Body of pancreas (tissue), 4 donors: ENCODE measurements around the gene PTPRM. TPM values are rescaled to one million over a fixed set of nuclear protein-coding genes. Genes with fewer than 3 reads are reported as not detected.

Experiments
- ATAC-seq: fragments of 150-250 bp; one replicate; pipeline ENCODE4 v1.9.1; 2016
- DNase-seq, 4 donors: peaks; one replicate each; pipeline ENCODE4 v3.0.0-alpha.2; 2019
- H3K27ac ChIP-seq, 4 donors: fragments of 200-600 bp; sonication (generic); 1 replicate in 3 of 4; 2 replicates in 1 of 4; pipeline versions ENCODE4 v1.5.1 to v1.6.1; 2016 to 2019; ENCODE audit warnings: mild to moderate bottlenecking in 1 of 4, mixed read lengths in 1 of 4, moderate library complexity in 1 of 4
- H3K27me3 ChIP-seq, 2 donors: fragments of 200-600 bp; sonication (generic); one replicate each; pipeline ENCODE4 v1.6.0; 2016; ENCODE audit warnings: mild to moderate bottlenecking in 1 of 2
- H3K36me3 ChIP-seq, 2 donors: fragments of 200-600 bp; sonication (generic); replicated peaks in 1 of 2; 2 replicates each; pipeline ENCODE4 v1.5.1; 2016; ENCODE audit warnings: low read depth in 2 of 2; ENCODE audit not compliant: insufficient read depth in 1 of 2
- H3K4me1 ChIP-seq: fragments of 200-600 bp; sonication (generic); one replicate; pipeline ENCODE4 v1.6.0; 2016
- H3K4me3 ChIP-seq, 2 donors: fragments of 200-600 bp; sonication (generic); 1 replicate in 1 of 2; 2 replicates in 1 of 2; pipeline ENCODE4 v1.5.1; 2016 to 2019
- H3K9me3 ChIP-seq, 3 donors: fragments of 200-600 bp; sonication (generic); 1 replicate in 2 of 3; 2 replicates in 1 of 3; pipeline ENCODE4 v1.5.1; 2016
- POLR2A ChIP-seq, 3 donors: fragments of 450-650 bp; IDR thresholded peaks; one replicate each; pipeline ENCODE4 v1.6.1; 2016; ENCODE audit warnings: antibody characterized with exemption in 3 of 3, mild to moderate bottlenecking in 2 of 3
- WGBS, 2 donors: methylation state at CpG; one replicate each; pipeline ENCODE4 v1.1.5; 2017; 5-methylcytosine and 5-hydroxymethylcytosine counted together
- intact Hi-C: fragments of 100-400 bp; cut with DNase I; formaldehyde crosslinking; loops from one replicate; pipeline ENCODE4 v1.15.1; 2023
- total RNA-seq, 2 donors: library from RNA; depleted of rRNA; stranded (reverse); fragments of >200 nt; gene quantifications; one replicate each; pipeline ENCODE4 v1.1.0, GENCODE V29; 2016
- TF ChIP-seq, protein P1 (sequence below), 7 experiments: fragments of 450-650 bp in 4 of 7; fragments of 200-600 bp in 3 of 7; sonication (generic) in 3 of 7; IDR thresholded peaks; one replicate each; pipeline ENCODE4 v1.5.1; 2016 to 2019; ENCODE audit warnings: antibody characterized with exemption in 7 of 7

The PTPRM gene
- total RNA-seq, 2 donors from 2014 or later = 38.2 to 48.0 TPM

GRCh38 chr18:8402237-8402636 lies 835.1 kb downstream of the PTPRM start:
- Histone ChIP-seq H3K27me3 (no peaks in the 10 kb centered on the region), H3K27ac (no peak overlapping the region), H3K4me3 (no peak overlapping the region), H3K4me1 (peaks cover 8% of the 10 kb centered on the region), H3K36me3 (no peaks in the 10 kb centered on the region), H3K9me3 (no peaks in the 10 kb centered on the region)
- WGBS, 2 donors = 84 to 87% methylated on average over 4 of the region's 4 CpGs
- no peak for ATAC-seq
- DNase-seq = no peak
- no peak for TF ChIP-seq POLR2A (IDR thresholded peaks at IDR 0.05)
- TF ChIP-seq, protein P1, sequence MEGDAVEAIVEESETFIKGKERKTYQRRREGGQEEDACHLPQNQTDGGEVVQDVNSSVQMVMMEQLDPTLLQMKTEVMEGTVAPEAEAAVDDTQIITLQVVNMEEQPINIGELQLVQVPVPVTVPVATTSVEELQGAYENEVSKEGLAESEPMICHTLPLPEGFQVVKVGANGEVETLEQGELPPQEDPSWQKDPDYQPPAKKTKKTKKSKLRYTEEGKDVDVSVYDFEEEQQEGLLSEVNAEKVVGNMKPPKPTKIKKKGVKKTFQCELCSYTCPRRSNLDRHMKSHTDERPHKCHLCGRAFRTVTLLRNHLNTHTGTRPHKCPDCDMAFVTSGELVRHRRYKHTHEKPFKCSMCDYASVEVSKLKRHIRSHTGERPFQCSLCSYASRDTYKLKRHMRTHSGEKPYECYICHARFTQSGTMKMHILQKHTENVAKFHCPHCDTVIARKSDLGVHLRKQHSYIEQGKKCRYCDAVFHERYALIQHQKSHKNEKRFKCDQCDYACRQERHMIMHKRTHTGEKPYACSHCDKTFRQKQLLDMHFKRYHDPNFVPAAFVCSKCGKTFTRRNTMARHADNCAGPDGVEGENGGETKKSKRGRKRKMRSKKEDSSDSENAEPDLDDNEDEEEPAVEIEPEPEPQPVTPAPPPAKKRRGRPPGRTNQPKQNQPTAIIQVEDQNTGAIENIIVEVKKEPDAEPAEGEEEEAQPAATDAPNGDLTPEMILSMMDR (IDR thresholded peaks at IDR 0.05) = no peak
- intact Hi-C loops = loop anchor here (10.0 kb wide), 1 partner anchor 53 kb away; no protein-coding TSS in a partner anchor

DNA sequence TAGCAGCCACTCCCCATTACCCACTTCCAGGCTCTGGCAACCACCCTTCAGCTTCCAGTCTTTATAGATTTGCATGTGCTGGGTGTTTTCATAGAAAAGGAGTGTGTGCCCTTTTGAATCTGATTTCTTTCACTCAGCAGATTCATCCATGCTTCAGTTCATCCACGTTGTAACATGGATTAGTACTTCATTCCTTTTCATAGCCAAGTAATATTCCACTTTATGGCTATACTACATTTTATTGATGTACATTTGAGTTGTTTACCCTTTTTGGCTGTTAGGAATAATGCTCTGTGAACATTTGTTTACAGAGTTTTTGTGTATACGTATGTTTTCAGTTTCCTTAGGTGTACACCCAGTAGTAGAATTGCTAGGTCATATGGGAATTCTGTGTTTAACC lies 836.6 kb downstream of the PTPRM start:
- DNase-seq (no peak), ATAC-seq (no peak)
- intact Hi-C loops = loop anchor here (10.0 kb wide), 1 partner anchor 51 kb away; no protein-coding TSS in a partner anchor
- H3K27me3 ChIP-seq = no peaks in the 10 kb centered on the region
- peaks cover 8% of the 10 kb centered on the region for H3K4me1 ChIP-seq
- no peaks in the 10 kb centered on the region for H3K9me3 ChIP-seq
- H3K27ac ChIP-seq = no peak overlapping the region
- H3K4me3 ChIP-seq = no peak overlapping the region
- WGBS, 2 donors = 91 to 96% methylated on average over 2 of the region's 2 CpGs
- no peaks in the 10 kb centered on the region for H3K36me3 ChIP-seq
- TF ChIP-seq, protein P1 (IDR thresholded peaks at IDR 0.05) = no peak
- TF ChIP-seq POLR2A (IDR thresholded peaks at IDR 0.05) = no peak

GRCh38 chr18:8406186-8406867 lies 839.2 kb downstream of the PTPRM start:
- Histone ChIP-seq H3K4me3 (no peak overlapping the region), H3K27ac (no peak overlapping the region), H3K9me3 (no peaks in the 10 kb centered on the region), H3K4me1 (peaks cover 8% of the 10 kb centered on the region), H3K36me3 (no peaks in the 10 kb centered on the region), H3K27me3 (no peaks in the 10 kb centered on the region)
- ATAC-seq (no peak), DNase-seq (no peak)
- intact Hi-C loops = loop anchor here (10.0 kb wide), 1 partner anchor 48 kb away; no protein-coding TSS in a partner anchor
- 74 to 76% methylated on average over 10 of the region's 10 CpGs for WGBS, 2 donors
- TF ChIP-seq, protein P1 (IDR thresholded peaks at IDR 0.05) = no peak
- no peak for TF ChIP-seq POLR2A (IDR thresholded peaks at IDR 0.05)

DNA sequence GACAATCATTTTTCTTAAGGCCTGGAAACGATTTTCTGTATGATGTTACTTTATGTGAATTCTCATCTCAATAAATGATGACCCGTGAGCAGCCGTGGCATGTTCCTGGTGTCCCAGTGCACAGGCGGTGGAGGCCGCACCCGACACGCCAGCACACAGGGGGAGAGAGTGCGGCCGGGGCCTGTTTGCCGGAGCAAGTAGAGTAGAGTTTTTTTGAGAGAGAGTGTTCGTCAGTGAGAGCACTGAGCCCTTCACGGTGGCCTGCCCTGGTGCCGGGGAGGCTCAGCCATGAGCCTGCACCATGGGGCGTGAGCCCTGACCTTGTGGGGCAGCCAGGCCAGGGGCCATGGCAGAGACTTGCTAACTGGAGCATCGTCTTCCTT lies 839.7 kb downstream of the PTPRM start:
- H3K27me3 ChIP-seq = no peaks in the 10 kb centered on the region
- no peak overlapping the region for H3K4me3 ChIP-seq
- intact Hi-C loops = loop anchor here (10.0 kb wide), 1 partner anchor 48 kb away; no protein-coding TSS in a partner anchor
- 92 to 94% methylated on average over 15 of the region's 15 CpGs for WGBS, 2 donors
- TF ChIP-seq POLR2A (IDR thresholded peaks at IDR 0.05) = no peak
- TF ChIP-seq, protein P1 (IDR thresholded peaks at IDR 0.05) = no peak
- H3K27ac ChIP-seq = no peak overlapping the region
- peaks cover 6% of the 10 kb centered on the region for H3K4me1 ChIP-seq
- ATAC-seq = no peak
- DNase-seq = no peak
- H3K9me3 ChIP-seq = peaks cover 0 to 1% (median 0%) of the 10 kb centered on the region in 3 donors
- no peaks in the 10 kb centered on the region for H3K36me3 ChIP-seq

DNA sequence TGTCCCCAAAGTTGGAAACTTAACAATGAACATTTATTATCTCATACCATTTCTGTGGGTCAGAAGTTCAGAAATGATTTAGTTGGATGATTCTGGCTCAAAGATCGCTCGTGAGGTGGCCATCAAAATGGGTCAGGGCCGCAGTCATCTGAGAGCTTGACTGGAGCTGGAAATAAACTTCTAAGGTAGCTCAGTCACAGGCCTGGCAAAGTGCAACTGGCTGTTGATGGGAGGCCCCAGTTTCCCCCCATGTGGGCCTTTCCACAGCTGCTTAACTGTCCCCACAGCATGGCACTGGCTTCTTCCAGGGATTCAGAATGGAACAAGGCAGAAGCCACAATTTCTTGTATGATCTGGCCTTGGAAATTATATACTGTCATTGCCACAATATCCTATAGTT lies 842.0 kb downstream of the PTPRM start:
- ATAC-seq = no peak
- Histone ChIP-seq H3K27ac (no peak overlapping the region), H3K4me1 (no peaks in the 10 kb centered on the region), H3K4me3 (no peak overlapping the region), H3K36me3 (no peaks in the 10 kb centered on the region), H3K27me3 (no peaks in the 10 kb centered on the region), H3K9me3 (peaks cover 0 to 7% (median 0%) of the 10 kb centered on the region in 3 donors)
- TF ChIP-seq POLR2A (IDR thresholded peaks at IDR 0.05) = no peak
- WGBS, 2 donors = 88 to 97% methylated on average over 3 of the region's 3 CpGs
- intact Hi-C loops = loop anchor here (10.0 kb wide), 1 partner anchor 46 kb away; no protein-coding TSS in a partner anchor
- DNase-seq = no peak
